ENCODE measurements around the gene ADARB2.

DNA sequence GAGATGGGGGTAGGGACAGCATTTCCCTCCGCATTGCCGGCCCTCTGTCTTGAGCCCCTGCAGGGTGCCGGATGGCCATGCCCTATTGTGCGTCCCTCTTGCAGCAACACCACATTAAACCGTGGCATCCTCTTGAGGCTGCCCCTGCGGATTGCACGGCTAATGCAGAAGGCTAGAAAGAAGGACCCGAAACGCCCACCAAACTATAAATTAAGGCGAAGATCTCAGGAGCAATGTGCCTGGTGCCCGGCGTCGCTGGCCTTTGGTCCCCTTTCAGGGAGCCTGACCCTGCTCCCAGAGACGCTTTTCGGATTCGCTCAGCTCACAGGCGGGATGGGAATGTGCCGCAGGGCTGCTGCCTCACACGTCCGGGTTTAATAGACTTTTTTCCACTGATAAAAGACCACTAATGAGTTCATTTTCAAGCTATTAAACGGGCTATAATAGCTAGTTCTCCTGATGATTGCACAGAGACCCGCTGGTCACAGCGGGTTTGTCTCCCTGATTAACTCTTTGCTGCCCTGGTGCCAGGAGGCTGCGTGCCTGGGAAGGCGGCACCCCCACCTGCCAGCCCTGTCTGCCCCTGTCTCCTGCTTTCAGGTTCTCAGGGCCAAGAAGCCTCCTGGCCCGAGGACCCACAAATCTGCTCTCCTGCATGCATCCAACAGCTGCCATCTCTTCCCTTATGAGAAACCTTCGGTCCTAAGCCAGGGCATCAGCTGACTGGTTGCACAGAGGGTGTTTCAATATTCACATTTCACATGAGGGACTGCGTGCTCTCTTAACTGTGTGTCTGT is 128.3 kb downstream of the ADARB2 start:
- TF ChIP-seq EP300 (IDR thresholded peaks at IDR 0.05) (no peak), CTCF (IDR thresholded peaks at IDR 0.05) (no peak)
